ENCODE results near the gene SLC39A11. TPM values are rescaled to one million over a fixed set of nuclear protein-coding genes. Genes with fewer than 3 reads are reported as not detected.
A peak's percentile ranks its signal among the peaks of the same experiment; 100 is the strongest.

SLC39A11 gene
- total RNA-seq, 6 donors from 2014 or later, result 16.3 to 57.6 (median 29.5) TPM

- Histone ChIP-seq H3K27me3 (no peaks in the 10 kb centered on the region), H3K9me3 (no peaks in the 10 kb centered on the region), H3K36me3 (no peaks in the 10 kb centered on the region), H3K4me3 (no peak overlapping the region), H3K27ac (peak overlapping the region in 2 of 4 donors; percentile 29 to 31), H3K4me1 (peaks cover 10 to 14% (median 11%) of the 10 kb centered on the region in 4 donors)
- TF ChIP-seq POLR2A (IDR thresholded peaks at IDR 0.05) (no peak), CTCF (IDR thresholded peaks at IDR 0.05) (no peak), EP300 (IDR thresholded peaks at IDR 0.05) (no peak), POLR2AphosphoS5 (IDR thresholded peaks at IDR 0.05) (no peak)
- no peak for ATAC-seq (ENCODE audit: low FRiP score in 2 of 2)
- no peak for DNase-seq
- 67 to 70% methylated on average over 8 of the region's 8 CpGs for WGBS, 2 donors
Observed at GRCh38 chr17:73043686-73044581, 48.6 kb downstream of the SLC39A11 start.

DNA sequence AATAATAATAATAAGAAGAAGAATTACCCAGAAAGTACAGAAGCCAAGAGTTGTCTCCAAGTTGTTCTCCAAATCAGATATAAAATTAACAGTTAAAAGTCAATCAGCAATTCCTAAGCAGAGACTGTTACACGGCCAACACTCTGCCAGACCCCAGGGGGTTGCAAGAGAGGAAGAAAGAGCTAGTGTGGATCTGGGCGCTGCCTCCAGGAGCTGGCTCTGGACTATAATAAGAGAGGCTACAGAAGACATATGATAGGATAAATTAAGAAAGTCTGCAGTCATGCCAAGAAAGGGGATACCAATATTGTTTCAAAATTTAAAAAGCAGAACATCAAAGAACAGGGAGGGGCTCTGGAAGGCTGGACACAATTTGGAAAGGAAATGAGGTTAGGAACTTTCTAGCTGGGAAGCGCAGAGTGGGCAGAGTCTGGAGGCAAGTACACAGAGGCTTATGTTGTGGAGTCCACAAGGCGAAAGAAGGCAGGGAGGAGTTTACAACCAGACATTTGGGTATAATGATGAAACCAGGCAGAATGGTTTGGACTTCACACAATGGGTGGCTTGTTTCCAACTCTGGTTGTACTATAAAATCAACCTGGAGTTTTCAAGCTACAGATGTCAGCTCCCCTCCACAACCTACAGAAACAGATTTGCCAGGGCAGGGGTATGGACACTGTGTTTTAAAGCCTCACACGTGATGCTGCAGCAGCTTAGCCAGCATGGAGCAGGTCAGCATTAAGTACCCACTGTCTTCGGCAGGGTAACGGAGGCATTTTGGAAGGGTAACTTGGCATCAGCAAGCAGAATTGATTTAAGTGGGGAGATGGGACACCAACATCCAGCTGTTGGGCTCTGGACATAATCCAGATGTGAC lies 49.4 kb downstream of the SLC39A11 start:
- WGBS, 2 donors, result 58 to 59% methylated on average over 7 of the region's 7 CpGs

DNA sequence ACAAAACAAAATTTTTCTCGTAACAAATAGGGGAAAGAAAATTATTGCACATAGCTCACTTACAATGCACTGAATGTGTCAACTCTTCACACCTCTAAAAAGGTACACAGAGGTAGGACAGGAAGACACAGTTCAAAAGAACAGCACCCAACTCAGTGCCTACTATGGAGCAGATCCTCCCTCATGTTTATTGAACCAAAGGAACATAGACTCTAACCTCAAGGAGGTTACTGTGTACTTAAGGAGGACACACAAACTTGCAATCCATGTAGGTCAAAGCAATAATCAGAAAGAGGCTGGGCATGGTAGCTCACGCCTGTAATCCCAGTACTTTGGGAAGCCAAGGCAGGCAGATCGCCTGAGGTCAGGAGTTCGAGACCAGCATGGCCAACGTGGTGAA lies 50.3 kb downstream of the SLC39A11 start:
- WGBS, 2 donors, result 80 to 84% methylated on average over 5 of the region's 5 CpGs

More for the DNA sequence above, 49.4 kb downstream of the SLC39A11 start:
- Histone ChIP-seq H3K36me3 (no peaks in the 10 kb centered on the region), H3K4me1 (peaks cover 10 to 14% (median 11%) of the 10 kb centered on the region in 4 donors), H3K9me3 (no peaks in the 10 kb centered on the region), H3K27me3 (no peaks in the 10 kb centered on the region), H3K4me3 (no peak overlapping the region), H3K27ac (peak overlapping the region in 2 of 4 donors; percentile 29 to 31)
- DNase-seq, result no peak
- no peak for ATAC-seq (ENCODE audit: low FRiP score in 2 of 2)
- TF ChIP-seq POLR2AphosphoS5 (IDR thresholded peaks at IDR 0.05), result no peak
- TF ChIP-seq CTCF (IDR thresholded peaks at IDR 0.05), result no peak
- no peak for TF ChIP-seq EP300 (IDR thresholded peaks at IDR 0.05)
- no peak for TF ChIP-seq POLR2A (IDR thresholded peaks at IDR 0.05)

DNA sequence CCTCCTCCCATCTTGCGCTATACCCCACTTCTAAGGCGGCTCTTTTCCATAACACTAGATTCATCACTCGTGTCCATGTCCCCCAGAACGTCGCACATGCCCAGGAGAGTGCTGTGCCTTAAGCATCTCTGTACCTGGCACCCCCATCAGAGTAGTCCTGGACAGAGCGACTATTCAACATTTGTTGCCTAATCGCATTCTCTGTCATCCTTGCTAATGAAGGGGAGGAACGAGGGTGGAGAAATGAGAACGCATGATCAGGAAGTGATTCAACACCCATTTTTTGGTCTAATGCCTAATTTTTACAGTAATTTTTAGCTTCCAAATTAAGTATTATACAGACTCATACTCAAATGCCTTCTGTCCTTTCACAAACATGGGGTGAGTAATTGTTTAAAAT lies 53.2 kb downstream of the SLC39A11 start:
- DNase-seq (no peak), ATAC-seq (ENCODE audit: low FRiP score in 2 of 2) (no peak)
- Histone ChIP-seq H3K4me3 (no peak overlapping the region), H3K27me3 (no peaks in the 10 kb centered on the region), H3K9me3 (no peaks in the 10 kb centered on the region), H3K4me1 (peaks cover 10 to 14% (median 11%) of the 10 kb centered on the region in 4 donors), H3K36me3 (no peaks in the 10 kb centered on the region), H3K27ac (no peak overlapping the region)
- TF ChIP-seq POLR2AphosphoS5 (IDR thresholded peaks at IDR 0.05) (no peak), EP300 (IDR thresholded peaks at IDR 0.05) (no peak), CTCF (IDR thresholded peaks at IDR 0.05) (no peak), POLR2A (IDR thresholded peaks at IDR 0.05) (no peak)
- 94 to 95% methylated on average over 9 of the region's 9 CpGs for WGBS, 2 donors

More for the DNA sequence above, 50.3 kb downstream of the SLC39A11 start:
- Histone ChIP-seq H3K4me1 (peaks cover 10 to 14% (median 11%) of the 10 kb centered on the region in 4 donors), H3K36me3 (no peaks in the 10 kb centered on the region), H3K27me3 (no peaks in the 10 kb centered on the region), H3K27ac (no peak overlapping the region), H3K9me3 (no peaks in the 10 kb centered on the region), H3K4me3 (no peak overlapping the region)
- TF ChIP-seq EP300 (IDR thresholded peaks at IDR 0.05) (no peak), CTCF (IDR thresholded peaks at IDR 0.05) (no peak), POLR2AphosphoS5 (IDR thresholded peaks at IDR 0.05) (no peak), POLR2A (IDR thresholded peaks at IDR 0.05) (no peak)
- ATAC-seq (ENCODE audit: low FRiP score in 2 of 2) (no peak), DNase-seq (no peak)

Data from upper lobe of left lung (tissue), 6 donors.